Calu3 (cell line): ENCODE measurements around the gene APRT. TPM values are rescaled to one million over a fixed set of nuclear protein-coding genes. Genes with fewer than 3 reads are reported as not detected.
"Not testable (repeated sequence)": the region's sequence is repeated elsewhere in the genome, so short reads cannot be mapped to it uniquely, and the experiment has no call there.

Experiments used
- BruUV-seq: library from RNA; stranded (reverse); fragments of 400-500 nt; replicated peaks from 2 replicates; lab custom pipeline; 2021; lab: Mats Ljungman, UMichigan
- CTCF ChIA-PET: fragments of 300-600 bp; sonication (Branson Sonifier 250); formaldehyde crosslinking; loops from one replicate; lab custom pipeline; 2022; ENCODE audit warnings: antibody characterized with exemption; lab: Charles Lee
- DNase-seq: peaks from one replicate; pipeline ENCODE4 v3.0.0; 2022
- H3K27ac Mint-ChIP-seq: one replicate; pipeline ENCODE4 v1.8.0; 2022; ENCODE audit warnings: mixed read lengths; ENCODE audit not compliant: unreplicated experiment
- H3K27me3 Mint-ChIP-seq: one replicate; pipeline ENCODE4 v1.8.0; 2022; ENCODE audit warnings: mixed read lengths; ENCODE audit not compliant: unreplicated experiment
- H3K36me3 Mint-ChIP-seq: one replicate; pipeline ENCODE4 v1.8.0; 2022; ENCODE audit warnings: mild to moderate bottlenecking, moderate library complexity, mixed read lengths; ENCODE audit not compliant: insufficient read depth, unreplicated experiment
- H3K4me1 Mint-ChIP-seq: one replicate; pipeline ENCODE4 v1.8.0; 2022; ENCODE audit warnings: mild to moderate bottlenecking, low read depth, mixed read lengths; ENCODE audit not compliant: unreplicated experiment
- H3K4me3 Mint-ChIP-seq: one replicate; pipeline ENCODE4 v1.8.0; 2022; ENCODE audit warnings: mild to moderate bottlenecking, low read depth, moderate library complexity, mixed read lengths; ENCODE audit not compliant: unreplicated experiment
- H3K9me3 Mint-ChIP-seq: one replicate; pipeline ENCODE4 v1.8.0; 2022; ENCODE audit warnings: low read depth, mixed read lengths; ENCODE audit not compliant: unreplicated experiment
- intact Hi-C: fragments of 100-400 bp; cut with micrococcal nuclease; formaldehyde crosslinking; loops from one replicate; pipeline ENCODE4 v1.10.0; 2022; ENCODE audit not compliant: unreplicated experiment
- total RNA-seq: library from RNA; stranded (reverse); gene quantifications from 2 replicates; pipeline ENCODE4 v1.2.3, GENCODE V29; 2022
- TF ChIP-seq, protein P1 (sequence below): fragments of 200-600 bp; IDR thresholded peaks from one replicate; pipeline ENCODE4 v1.8.0; 2022; ENCODE audit warnings: antibody characterized with exemption; ENCODE audit not compliant: unreplicated experiment

APRT gene
- total RNA-seq, 1 experiment from 2014 or later: 203 TPM

- BruUV-seq: no TSS peak
- no peaks in the 10 kb centered on the region for H3K27me3 Mint-ChIP-seq
- no peaks in the 10 kb centered on the region for H3K9me3 Mint-ChIP-seq
- H3K36me3 Mint-ChIP-seq: peaks cover 26% of the 10 kb centered on the region
- H3K4me1 Mint-ChIP-seq: no peaks in the 10 kb centered on the region
- DNase-seq: no peak
- H3K27ac Mint-ChIP-seq: no peak overlapping the region
- CTCF ChIA-PET: no interaction called here
- TF ChIP-seq, protein P1, sequence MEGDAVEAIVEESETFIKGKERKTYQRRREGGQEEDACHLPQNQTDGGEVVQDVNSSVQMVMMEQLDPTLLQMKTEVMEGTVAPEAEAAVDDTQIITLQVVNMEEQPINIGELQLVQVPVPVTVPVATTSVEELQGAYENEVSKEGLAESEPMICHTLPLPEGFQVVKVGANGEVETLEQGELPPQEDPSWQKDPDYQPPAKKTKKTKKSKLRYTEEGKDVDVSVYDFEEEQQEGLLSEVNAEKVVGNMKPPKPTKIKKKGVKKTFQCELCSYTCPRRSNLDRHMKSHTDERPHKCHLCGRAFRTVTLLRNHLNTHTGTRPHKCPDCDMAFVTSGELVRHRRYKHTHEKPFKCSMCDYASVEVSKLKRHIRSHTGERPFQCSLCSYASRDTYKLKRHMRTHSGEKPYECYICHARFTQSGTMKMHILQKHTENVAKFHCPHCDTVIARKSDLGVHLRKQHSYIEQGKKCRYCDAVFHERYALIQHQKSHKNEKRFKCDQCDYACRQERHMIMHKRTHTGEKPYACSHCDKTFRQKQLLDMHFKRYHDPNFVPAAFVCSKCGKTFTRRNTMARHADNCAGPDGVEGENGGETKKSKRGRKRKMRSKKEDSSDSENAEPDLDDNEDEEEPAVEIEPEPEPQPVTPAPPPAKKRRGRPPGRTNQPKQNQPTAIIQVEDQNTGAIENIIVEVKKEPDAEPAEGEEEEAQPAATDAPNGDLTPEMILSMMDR: no peak
- H3K4me3 Mint-ChIP-seq: no peak overlapping the region
- intact Hi-C loops: no loop called here
These were observed 14.5 kb upstream of the APRT start for GRCh38 chr16:88826070-88826840.

GRCh38 chr16:88825146-88825545 lies 13.4 kb upstream of the APRT start:
- BruUV-seq: no TSS peak
- Mint-ChIP-seq H3K36me3 (peaks cover 19% of the 10 kb centered on the region), H3K27me3 (no peaks in the 10 kb centered on the region), H3K9me3 (no peaks in the 10 kb centered on the region), H3K27ac (no peak overlapping the region), H3K4me1 (no peaks in the 10 kb centered on the region), H3K4me3 (no peak overlapping the region)
- DNase-seq: no peak
- TF ChIP-seq, protein P1: no peak
- CTCF ChIA-PET: interaction anchor here (0.7 to 0.9 kb wide), 2 partner anchors 15 to 1126 kb away, joined by 5 read pairs; no protein-coding TSS in a partner anchor
- intact Hi-C loops: no loop called here

DNA sequence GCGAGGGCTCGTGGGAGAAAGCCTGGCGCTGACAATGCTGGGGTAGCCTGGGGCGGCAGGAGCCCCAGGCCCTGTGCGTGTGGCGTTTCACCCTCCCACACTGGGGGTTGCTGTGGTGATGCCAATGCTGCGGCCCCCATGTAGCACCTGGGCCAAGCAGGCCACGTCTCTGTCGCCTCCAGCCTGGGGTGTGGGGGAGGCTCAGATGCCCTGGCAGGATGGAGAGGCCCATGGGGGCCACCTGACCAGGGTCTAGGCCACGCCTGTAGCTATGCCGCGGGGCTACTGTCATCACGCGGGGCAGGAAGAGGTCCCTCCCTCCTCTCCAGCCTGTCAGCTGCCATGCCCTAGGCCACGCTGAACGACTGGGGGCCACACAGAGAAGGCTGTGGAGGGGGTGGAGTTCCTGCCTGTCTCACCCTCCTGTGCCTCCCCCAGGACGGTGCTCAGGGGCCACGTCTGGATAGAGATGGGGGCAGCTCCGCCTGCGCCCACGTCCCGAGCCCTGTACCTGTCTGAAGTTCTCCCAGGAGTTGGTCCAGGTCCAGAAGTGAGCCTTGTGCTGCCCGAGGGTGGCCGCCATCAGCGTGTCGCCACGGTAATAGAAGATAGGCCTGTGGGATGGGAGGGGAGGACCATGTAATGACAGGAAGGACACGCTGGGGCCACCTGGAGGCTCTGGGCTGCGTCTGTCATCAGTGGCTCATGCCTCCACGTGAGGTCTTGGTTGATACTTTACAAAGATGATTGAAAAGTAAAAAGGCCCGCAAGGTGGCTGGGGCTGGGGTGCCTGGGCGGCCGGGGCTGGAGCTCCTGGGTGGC lies 12.7 kb upstream of the APRT start:
- intact Hi-C loops: no loop called here
- H3K4me1 Mint-ChIP-seq: no peaks in the 10 kb centered on the region

DNA sequence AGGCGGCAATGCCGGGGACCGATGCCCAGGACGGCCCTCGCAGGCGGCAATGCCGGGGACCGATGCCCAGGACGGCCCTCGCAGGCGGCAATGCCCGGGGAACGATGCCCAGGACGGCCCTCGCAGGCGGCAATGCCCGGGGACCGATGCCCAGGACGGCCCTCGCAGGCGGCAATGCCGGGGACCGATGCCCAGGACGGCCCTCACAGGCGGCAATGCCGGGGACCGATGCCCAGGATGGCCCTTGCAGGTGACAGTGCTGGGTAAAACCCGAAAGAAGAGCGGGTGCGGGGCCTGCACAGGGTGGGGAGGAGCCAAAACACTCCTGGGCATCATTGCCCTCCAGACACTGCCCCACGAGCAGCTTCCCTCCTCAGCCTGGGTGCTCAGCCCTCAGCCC lies 11.9 kb upstream of the APRT start:
- BruUV-seq, H3K27ac Mint-ChIP-seq, H3K27me3 Mint-ChIP-seq, CTCF ChIA-PET, H3K4me3 Mint-ChIP-seq, intact Hi-C loops, H3K36me3 Mint-ChIP-seq, DNase-seq, H3K4me1 Mint-ChIP-seq, H3K9me3 Mint-ChIP-seq: not testable (repeated sequence)

More for the DNA sequence above, 12.7 kb upstream of the APRT start:
- DNase-seq: no peak
- CTCF ChIA-PET: interaction anchor here (0.7 to 0.9 kb wide), 2 partner anchors 16 to 1127 kb away, joined by 5 read pairs; no protein-coding TSS in a partner anchor
- Mint-ChIP-seq H3K27me3 (no peaks in the 10 kb centered on the region), H3K4me3 (no peak overlapping the region), H3K9me3 (no peaks in the 10 kb centered on the region), H3K27ac (no peak overlapping the region), H3K36me3 (peaks cover 12% of the 10 kb centered on the region)
- BruUV-seq: no TSS peak
- TF ChIP-seq, protein P1: no peak
